Dendritic cell treated with granulocyte-macrophage colony-stimulating factor and Interleukin-4, amounts not matched to agents 40 ng/mL and 50 ng/mL, for 4 days (primary cell): ENCODE results near the gene WFDC2.

Source experiments
- H3K27ac Mint-ChIP-seq: one replicate; pipeline ENCODE4 v1.8.0; 2022; ENCODE audit warnings: mild to moderate bottlenecking, mixed read lengths
- H3K27me3 Mint-ChIP-seq: one replicate; pipeline ENCODE4 v1.8.0; 2022; ENCODE audit warnings: mild to moderate bottlenecking, mixed read lengths
- H3K36me3 Mint-ChIP-seq: one replicate; pipeline ENCODE4 v1.8.0; 2022; ENCODE audit warnings: low read depth, mixed read lengths
- H3K4me1 Mint-ChIP-seq: one replicate; pipeline ENCODE4 v1.8.0; 2022; ENCODE audit warnings: low read depth, mixed read lengths
- H3K4me3 Mint-ChIP-seq: one replicate; pipeline ENCODE4 v1.8.0; 2022; ENCODE audit warnings: mild to moderate bottlenecking, moderate library complexity, mixed read lengths
- H3K9me3 Mint-ChIP-seq: one replicate; pipeline ENCODE4 v1.8.0; 2022; ENCODE audit warnings: mixed read lengths
- intact Hi-C: fragments of 100-400 bp; cut with micrococcal nuclease; formaldehyde crosslinking; loops from one replicate; pipeline ENCODE4 v1.15.0; 2022

Gene WFDC2

GRCh38 chr20:45440891-45441685 is 28.5 kb upstream of the WFDC2 start:
- no peaks in the 10 kb centered on the region for H3K9me3 Mint-ChIP-seq
- peaks cover 13% of the 10 kb centered on the region for H3K4me1 Mint-ChIP-seq
- peaks cover 6% of the 10 kb centered on the region for H3K27me3 Mint-ChIP-seq
- H3K4me3 Mint-ChIP-seq: no peak overlapping the region
- H3K36me3 Mint-ChIP-seq: no peaks in the 10 kb centered on the region
- no peak overlapping the region for H3K27ac Mint-ChIP-seq
- intact Hi-C loops: loop anchor here (10.0 kb wide), 1 partner anchor 334 kb away; no protein-coding TSS in a partner anchor

DNA sequence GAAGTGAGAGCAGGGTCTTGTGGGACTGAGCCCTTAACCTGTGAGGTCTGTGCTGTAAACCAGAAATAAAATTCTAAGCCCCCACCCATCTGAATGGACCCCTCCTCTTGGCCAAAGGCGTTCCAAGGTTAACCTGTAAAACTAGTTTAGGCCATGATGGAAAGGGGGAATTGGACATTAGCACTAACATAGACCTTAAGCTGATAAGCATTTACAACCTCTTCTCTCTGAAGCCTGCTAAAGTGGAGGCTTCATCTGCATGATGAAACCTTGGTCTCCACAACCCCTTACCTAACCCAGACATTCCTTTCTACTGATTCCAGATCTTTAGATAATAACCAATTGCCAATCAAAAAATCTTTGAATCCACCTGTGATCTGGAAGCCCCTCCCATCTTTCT is 27.8 kb upstream of the WFDC2 start:
- Mint-ChIP-seq H3K27me3 (peaks cover 6% of the 10 kb centered on the region), H3K4me3 (no peak overlapping the region), H3K4me1 (peaks cover 9% of the 10 kb centered on the region), H3K9me3 (no peaks in the 10 kb centered on the region), H3K27ac (no peak overlapping the region), H3K36me3 (no peaks in the 10 kb centered on the region)
- intact Hi-C loops: loop anchor here (10.0 kb wide), 1 partner anchor 333 kb away; no protein-coding TSS in a partner anchor

- Mint-ChIP-seq H3K27ac (no peak overlapping the region), H3K36me3 (no peaks in the 10 kb centered on the region), H3K4me3 (no peak overlapping the region), H3K4me1 (peaks cover 5% of the 10 kb centered on the region), H3K27me3 (peaks cover 5% of the 10 kb centered on the region), H3K9me3 (no peaks in the 10 kb centered on the region)
- intact Hi-C loops: loop anchor here (10.0 kb wide), 1 partner anchor 331 kb away; no protein-coding TSS in a partner anchor
These were observed 25.5 kb upstream of the WFDC2 start for GRCh38 chr20:45444050-45444449.

- intact Hi-C loops: loop anchor here (10.0 kb wide), 1 partner anchor 329 kb away; no protein-coding TSS in a partner anchor
- Mint-ChIP-seq H3K27me3 (peaks cover 5% of the 10 kb centered on the region), H3K4me3 (no peak overlapping the region), H3K9me3 (no peaks in the 10 kb centered on the region), H3K4me1 (peaks cover 5% of the 10 kb centered on the region), H3K36me3 (no peaks in the 10 kb centered on the region), H3K27ac (no peak overlapping the region)
These were observed 23.6 kb upstream of the WFDC2 start for GRCh38 chr20:45445805-45446562.

- peaks cover 5% of the 10 kb centered on the region for H3K27me3 Mint-ChIP-seq
- H3K9me3 Mint-ChIP-seq: no peaks in the 10 kb centered on the region
- H3K4me1 Mint-ChIP-seq: peaks cover 16% of the 10 kb centered on the region
- no peak overlapping the region for H3K27ac Mint-ChIP-seq
- no peak overlapping the region for H3K4me3 Mint-ChIP-seq
- no peaks in the 10 kb centered on the region for H3K36me3 Mint-ChIP-seq
- intact Hi-C loops: loop anchor here (10.0 kb wide), 1 partner anchor 327 kb away; no protein-coding TSS in a partner anchor
These were observed 21.3 kb upstream of the WFDC2 start for GRCh38 chr20:45448270-45448669.

- Mint-ChIP-seq H3K27ac (no peak overlapping the region), H3K4me1 (peaks cover 27% of the 10 kb centered on the region), H3K27me3 (peaks cover 2% of the 10 kb centered on the region), H3K4me3 (no peak overlapping the region), H3K9me3 (no peaks in the 10 kb centered on the region), H3K36me3 (no peaks in the 10 kb centered on the region)
- intact Hi-C loops: loop anchor here (10.0 kb wide), 1 partner anchor 325 kb away; no protein-coding TSS in a partner anchor
These were observed 20.0 kb upstream of the WFDC2 start for GRCh38 chr20:45449528-45449927.

- H3K4me1 Mint-ChIP-seq: peaks cover 27% of the 10 kb centered on the region
- H3K9me3 Mint-ChIP-seq: no peaks in the 10 kb centered on the region
- H3K27me3 Mint-ChIP-seq: no peaks in the 10 kb centered on the region
- H3K27ac Mint-ChIP-seq: no peak overlapping the region
- intact Hi-C loops: loop anchor here (5.0 kb wide), 1 partner anchor 128 kb away; no protein-coding TSS in a partner anchor
- H3K4me3 Mint-ChIP-seq: no peak overlapping the region
- H3K36me3 Mint-ChIP-seq: no peaks in the 10 kb centered on the region
These were observed 19.3 kb upstream of the WFDC2 start for GRCh38 chr20:45450097-45450818.

DNA sequence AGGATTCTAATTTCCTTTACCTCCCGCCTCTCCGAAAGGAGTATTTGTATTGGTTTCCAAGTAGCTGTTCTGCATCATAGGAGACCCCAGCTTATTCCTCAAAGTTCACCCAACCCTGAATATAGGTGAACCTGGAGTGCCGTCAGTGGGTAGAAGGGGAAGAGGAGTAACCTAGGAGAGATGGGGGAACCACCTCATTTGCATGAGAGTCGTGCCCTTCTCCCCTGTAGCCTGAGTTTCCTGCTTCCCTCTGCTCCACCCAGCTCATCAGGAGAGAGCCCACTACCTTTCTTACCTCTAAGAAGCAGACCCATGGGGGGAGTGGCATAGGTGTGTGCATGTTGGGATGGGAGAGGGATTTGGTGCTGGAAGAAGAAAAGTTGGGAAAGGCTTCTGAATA is 17.3 kb upstream of the WFDC2 start:
- Mint-ChIP-seq H3K36me3 (no peaks in the 10 kb centered on the region), H3K4me3 (no peak overlapping the region), H3K9me3 (no peaks in the 10 kb centered on the region), H3K27ac (no peak overlapping the region), H3K4me1 (peaks cover 27% of the 10 kb centered on the region), H3K27me3 (peaks cover 2% of the 10 kb centered on the region)
- intact Hi-C loops: loop anchor here (5.0 kb wide), 1 partner anchor 130 kb away; no protein-coding TSS in a partner anchor

- no peaks in the 10 kb centered on the region for H3K9me3 Mint-ChIP-seq
- H3K4me1 Mint-ChIP-seq: peaks cover 27% of the 10 kb centered on the region
- intact Hi-C loops: loop anchor here (5.0 kb wide), 1 partner anchor 131 kb away; no protein-coding TSS in a partner anchor
- H3K27ac Mint-ChIP-seq: no peak overlapping the region
- no peaks in the 10 kb centered on the region for H3K36me3 Mint-ChIP-seq
- H3K27me3 Mint-ChIP-seq: peaks cover 4% of the 10 kb centered on the region
- H3K4me3 Mint-ChIP-seq: no peak overlapping the region
These were observed 16.5 kb upstream of the WFDC2 start for GRCh38 chr20:45452772-45453691.

GRCh38 chr20:45456632-45457031 is 12.9 kb upstream of the WFDC2 start:
- H3K36me3 Mint-ChIP-seq: no peaks in the 10 kb centered on the region
- no peak overlapping the region for H3K27ac Mint-ChIP-seq
- H3K4me3 Mint-ChIP-seq: no peak overlapping the region
- H3K27me3 Mint-ChIP-seq: peaks cover 4% of the 10 kb centered on the region
- H3K4me1 Mint-ChIP-seq: peaks cover 27% of the 10 kb centered on the region
- no peaks in the 10 kb centered on the region for H3K9me3 Mint-ChIP-seq
- intact Hi-C loops: no loop called here

GRCh38 chr20:45459606-45460005 is 9.9 kb upstream of the WFDC2 start:
- Mint-ChIP-seq H3K27ac (no peak overlapping the region), H3K27me3 (peaks cover 5% of the 10 kb centered on the region)
- intact Hi-C loops: no loop called here

GRCh38 chr20:45461225-45461624 is 8.3 kb upstream of the WFDC2 start:
- H3K27ac Mint-ChIP-seq: no peak overlapping the region
- H3K36me3 Mint-ChIP-seq: no peaks in the 10 kb centered on the region
- no peaks in the 10 kb centered on the region for H3K4me1 Mint-ChIP-seq
- intact Hi-C loops: no loop called here
- no peaks in the 10 kb centered on the region for H3K9me3 Mint-ChIP-seq
- H3K4me3 Mint-ChIP-seq: no peak overlapping the region
- peaks cover 3% of the 10 kb centered on the region for H3K27me3 Mint-ChIP-seq

More at GRCh38 chr20:45459606-45460005, 9.9 kb upstream of the WFDC2 start:
- H3K36me3 Mint-ChIP-seq: no peaks in the 10 kb centered on the region
- H3K9me3 Mint-ChIP-seq: no peaks in the 10 kb centered on the region
- H3K4me1 Mint-ChIP-seq: no peaks in the 10 kb centered on the region
- H3K4me3 Mint-ChIP-seq: no peak overlapping the region
